ENCODE data around the gene PGM2.

Gene PGM2

GRCh38 chr4:37802068-37802666, 24.3 kb upstream of the PGM2 start:
- no peak for TF ChIP-seq YY1 (IDR thresholded peaks at IDR 0.05; ENCODE audit: low read depth)
- TF ChIP-seq MAX (IDR thresholded peaks at IDR 0.05) = no peak
- peak; percentile 92 for TF ChIP-seq RAD21 (IDR thresholded peaks at IDR 0.05; ENCODE audit: low read depth)
- TF ChIP-seq TEAD4 (IDR thresholded peaks at IDR 0.05) = 0 out of 2 replicates have a peak, but pooled peaks have one; percentile 18

GRCh38 chr4:37803348-37803973, 23.0 kb upstream of the PGM2 start:
- TF ChIP-seq CEBPB (IDR thresholded peaks at IDR 0.05) (no peak), RAD21 (IDR thresholded peaks at IDR 0.05; ENCODE audit: low read depth) (peak; percentile 73)

- TF ChIP-seq TCF12 (IDR thresholded peaks at IDR 0.05; ENCODE audit: low read depth) (no peak), CEBPB (IDR thresholded peaks at IDR 0.05) (no peak), EGR1 (IDR thresholded peaks at IDR 0.05) (no peak), CREB1 (IDR thresholded peaks at IDR 0.05; ENCODE audit: low read depth) (no peak), REST (IDR thresholded peaks at IDR 0.05; ENCODE audit: low read depth) (no peak), FOXM1 (IDR thresholded peaks at IDR 0.05; ENCODE audit: borderline replicate concordance, low read depth) (no peak), YY1 (IDR thresholded peaks at IDR 0.05; ENCODE audit: low read depth) (no peak), ZBTB7A (IDR thresholded peaks at IDR 0.05; ENCODE audit: low read depth) (no peak), NFIC (IDR thresholded peaks at IDR 0.05) (no peak), TAF1 (IDR thresholded peaks at IDR 0.05; ENCODE audit: low read depth) (no peak), USF1 (IDR thresholded peaks at IDR 0.05) (no peak), RAD21 (IDR thresholded peaks at IDR 0.05; ENCODE audit: low read depth) (no peak), TEAD4 (IDR thresholded peaks at IDR 0.05) (no peak), MAX (IDR thresholded peaks at IDR 0.05) (no peak), EP300 (IDR thresholded peaks at IDR 0.05; ENCODE audit: borderline replicate concordance) (no peak)
Observed at GRCh38 chr4:37805091-37805490, 21.4 kb upstream of the PGM2 start.

- TF ChIP-seq EGR1 (IDR thresholded peaks at IDR 0.05) (no peak), YY1 (IDR thresholded peaks at IDR 0.05; ENCODE audit: low read depth) (no peak)
Observed at GRCh38 chr4:37812713-37813112, 13.8 kb upstream of the PGM2 start.

- no peak for TF ChIP-seq FOXM1 (IDR thresholded peaks at IDR 0.05; ENCODE audit: borderline replicate concordance, low read depth)
- no peak for TF ChIP-seq YY1 (IDR thresholded peaks at IDR 0.05; ENCODE audit: low read depth)
- TF ChIP-seq USF1 (IDR thresholded peaks at IDR 0.05) = no peak
- TF ChIP-seq EGR1 (IDR thresholded peaks at IDR 0.05) = no peak
- no peak for TF ChIP-seq ZBTB7A (IDR thresholded peaks at IDR 0.05; ENCODE audit: low read depth)
- TF ChIP-seq CREB1 (IDR thresholded peaks at IDR 0.05; ENCODE audit: low read depth) = no peak
- no peak for TF ChIP-seq TAF1 (IDR thresholded peaks at IDR 0.05; ENCODE audit: low read depth)
Observed at GRCh38 chr4:37815591-37815990, 10.9 kb upstream of the PGM2 start.

GRCh38 chr4:37816006-37816405, 10.5 kb upstream of the PGM2 start:
- no peak for TF ChIP-seq TAF1 (IDR thresholded peaks at IDR 0.05; ENCODE audit: low read depth)
- TF ChIP-seq NFIC (IDR thresholded peaks at IDR 0.05) = no peak
- no peak for TF ChIP-seq MAX (IDR thresholded peaks at IDR 0.05)
- no peak for TF ChIP-seq EGR1 (IDR thresholded peaks at IDR 0.05)
- no peak for TF ChIP-seq RAD21 (IDR thresholded peaks at IDR 0.05; ENCODE audit: low read depth)
- no peak for TF ChIP-seq REST (IDR thresholded peaks at IDR 0.05; ENCODE audit: low read depth)
- no peak for TF ChIP-seq USF1 (IDR thresholded peaks at IDR 0.05)
- no peak for TF ChIP-seq TCF12 (IDR thresholded peaks at IDR 0.05; ENCODE audit: low read depth)
- TF ChIP-seq ZBTB7A (IDR thresholded peaks at IDR 0.05; ENCODE audit: low read depth) = no peak
- TF ChIP-seq EP300 (IDR thresholded peaks at IDR 0.05; ENCODE audit: borderline replicate concordance) = no peak
- no peak for TF ChIP-seq YY1 (IDR thresholded peaks at IDR 0.05; ENCODE audit: low read depth)
- TF ChIP-seq FOXM1 (IDR thresholded peaks at IDR 0.05; ENCODE audit: borderline replicate concordance, low read depth) = no peak
- no peak for TF ChIP-seq CREB1 (IDR thresholded peaks at IDR 0.05; ENCODE audit: low read depth)
- no peak for TF ChIP-seq TEAD4 (IDR thresholded peaks at IDR 0.05)
- TF ChIP-seq CEBPB (IDR thresholded peaks at IDR 0.05) = no peak
